Stimulated activated CD8-positive, alpha-beta memory T cell treated with anti-CD3 and anti-CD28 coated beads, Interleukin-15, amount 100 ng/mL, for 4 hours (primary cell): ENCODE measurements around the gene U2AF1.
"Not testable (repeated sequence)": the region's sequence is repeated elsewhere in the genome, so short reads cannot be mapped to it uniquely, and the experiment has no call there.

Experiments used
- DNase-seq, 2 donors: peaks; one replicate each; pipeline ENCODE4 v3.0.0-alpha.2; 2020; ENCODE audit warnings: low read depth in 2 of 2

Gene U2AF1

GRCh38 chr21:43076643-43077042, 30.7 kb downstream of the U2AF1 start:
- DNase-seq = not testable (repeated sequence)

GRCh38 chr21:43076023-43076637, 31.2 kb downstream of the U2AF1 start:
- not testable (repeated sequence) for DNase-seq

GRCh38 chr21:43075170-43076022, 32.0 kb downstream of the U2AF1 start, which contains the start of gene CBS:
TSS of gene CBS (minus strand) at chr21:43075835. CDS start at chr21:43072193, 3,642 bp downstream.
- DNase-seq = not testable (repeated sequence)

GRCh38 chr21:43074401-43075169, 32.8 kb downstream of the U2AF1 start:
- DNase-seq = not testable (repeated sequence)

- DNase-seq = not testable (repeated sequence)
Observed at GRCh38 chr21:43072742-43073141, 34.6 kb downstream of the U2AF1 start.

- not testable (repeated sequence) for DNase-seq
Observed at GRCh38 chr21:43069682-43070081, 37.7 kb downstream of the U2AF1 start.

GRCh38 chr21:43068065-43068464, 39.3 kb downstream of the U2AF1 start:
- DNase-seq = not testable (repeated sequence)

GRCh38 chr21:43066690-43067089, 40.7 kb downstream of the U2AF1 start:
- not testable (repeated sequence) for DNase-seq

- not testable (repeated sequence) for DNase-seq
Observed at GRCh38 chr21:43065991-43066390, 41.4 kb downstream of the U2AF1 start.

- not testable (repeated sequence) for DNase-seq
Observed at GRCh38 chr21:43064265-43064917, 43.0 kb downstream of the U2AF1 start.

- not testable (repeated sequence) for DNase-seq
Observed at GRCh38 chr21:43062955-43063664, 44.3 kb downstream of the U2AF1 start.

GRCh38 chr21:43053112-43053511, 54.3 kb downstream of the U2AF1 start:
- DNase-seq = not testable (repeated sequence)

- DNase-seq = not testable (repeated sequence)
Observed at GRCh38 chr21:43045876-43046821, 61.2 kb downstream of the U2AF1 start.

- DNase-seq = not testable (repeated sequence)
Observed at GRCh38 chr21:43045165-43045875, 62.0 kb downstream of the U2AF1 start.

GRCh38 chr21:43044547-43044946, 62.8 kb downstream of the U2AF1 start:
- DNase-seq = not testable (repeated sequence)

- not testable (repeated sequence) for DNase-seq
Observed at GRCh38 chr21:43043291-43043690, 64.1 kb downstream of the U2AF1 start.
